Loucy (cell line): ENCODE data around the gene NCDN.

ENCODE experiments used
- EZH2phosphoT487 ChIP-seq: fragments of 200-600 bp; IDR thresholded peaks from 2 replicates; pipeline ENCODE4 v1.6.1; 2018; ENCODE audit warnings: antibody characterized with exemption, mild to moderate bottlenecking, moderate library complexity, borderline replicate concordance
- TF ChIP-seq, protein P1 (sequence below): fragments of 200-600 bp; sonication (generic); conservative IDR thresholded peaks from 2 replicates; pipeline ENCODE4 v1.5.1; 2014; ENCODE audit warnings: mild to moderate bottlenecking, antibody characterized with exemption, low read length

DNA sequence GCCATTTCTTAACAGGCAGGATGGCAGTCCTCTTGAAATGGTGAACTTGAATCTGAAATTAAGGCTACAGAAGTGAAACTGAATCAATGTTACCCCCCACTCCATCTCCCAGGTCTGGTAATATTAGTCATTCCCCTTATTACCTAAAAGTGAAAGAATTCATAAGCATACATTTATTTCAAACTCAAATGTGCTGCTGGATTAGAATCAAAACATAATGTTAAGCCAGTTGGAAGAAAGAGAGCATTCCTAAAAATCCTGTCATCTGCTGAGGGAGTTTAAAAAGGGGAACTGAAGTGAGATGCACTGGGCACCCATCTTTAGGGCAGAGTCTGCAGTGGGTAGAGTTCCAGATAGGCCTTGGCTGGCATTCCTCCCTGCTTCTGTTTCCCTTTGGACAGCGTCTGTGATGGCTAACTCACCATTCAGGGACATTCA lies 17.8 kb upstream of the NCDN start:
- TF ChIP-seq, protein P1, sequence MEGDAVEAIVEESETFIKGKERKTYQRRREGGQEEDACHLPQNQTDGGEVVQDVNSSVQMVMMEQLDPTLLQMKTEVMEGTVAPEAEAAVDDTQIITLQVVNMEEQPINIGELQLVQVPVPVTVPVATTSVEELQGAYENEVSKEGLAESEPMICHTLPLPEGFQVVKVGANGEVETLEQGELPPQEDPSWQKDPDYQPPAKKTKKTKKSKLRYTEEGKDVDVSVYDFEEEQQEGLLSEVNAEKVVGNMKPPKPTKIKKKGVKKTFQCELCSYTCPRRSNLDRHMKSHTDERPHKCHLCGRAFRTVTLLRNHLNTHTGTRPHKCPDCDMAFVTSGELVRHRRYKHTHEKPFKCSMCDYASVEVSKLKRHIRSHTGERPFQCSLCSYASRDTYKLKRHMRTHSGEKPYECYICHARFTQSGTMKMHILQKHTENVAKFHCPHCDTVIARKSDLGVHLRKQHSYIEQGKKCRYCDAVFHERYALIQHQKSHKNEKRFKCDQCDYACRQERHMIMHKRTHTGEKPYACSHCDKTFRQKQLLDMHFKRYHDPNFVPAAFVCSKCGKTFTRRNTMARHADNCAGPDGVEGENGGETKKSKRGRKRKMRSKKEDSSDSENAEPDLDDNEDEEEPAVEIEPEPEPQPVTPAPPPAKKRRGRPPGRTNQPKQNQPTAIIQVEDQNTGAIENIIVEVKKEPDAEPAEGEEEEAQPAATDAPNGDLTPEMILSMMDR, result no peak
- TF ChIP-seq EZH2phosphoT487, result no peak
